HL-60 (cell line): ENCODE data around the gene PIK3C3.

Source experiments
- DNase-seq, 2 experiments: peaks; one replicate each; pipeline ENCODE4 v3.0.0-alpha.2; 2010 to 2020; ENCODE audit warnings: low read depth in 1 of 2, low spot score in 1 of 2
- H3K27ac ChIP-seq: fragments of 250-450 bp; sonication (Bioruptor Pico); replicated peaks from 2 replicates; pipeline ENCODE4 v1.5.1; 2020; ENCODE audit warnings: mild to moderate bottlenecking, moderate library complexity
- H3K27me3 ChIP-seq: fragments of 250-450 bp; sonication (Bioruptor Pico); 2 replicates; pipeline ENCODE4 v1.5.1; 2021; ENCODE audit warnings: mild to moderate bottlenecking, moderate library complexity; ENCODE audit not compliant: insufficient read depth, poor library complexity, severe bottlenecking
- H3K4me3 ChIP-seq: replicated peaks from 2 replicates; pipeline ENCODE4 v1.5.1; 2011; ENCODE audit warnings: mild to moderate bottlenecking, control low read depth, low read length; ENCODE audit not compliant: insufficient read depth
- CTCF ChIP-seq: IDR thresholded peaks from one replicate; pipeline ENCODE4 v1.5.1; 2011; ENCODE audit warnings: low read length, control low read depth, inconsistent platforms; ENCODE audit not compliant: insufficient read depth
- GABPA ChIP-seq: IDR thresholded peaks from 2 replicates; pipeline ENCODE4 v1.6.1; 2012; ENCODE audit warnings: low read depth
- POLR2AphosphoS5 ChIP-seq: IDR thresholded peaks from 2 replicates; pipeline ENCODE4 v1.6.1; 2012; ENCODE audit warnings: low read depth
- REST ChIP-seq: IDR thresholded peaks from 2 replicates; pipeline ENCODE4 v1.6.1; 2012; ENCODE audit warnings: low read depth; ENCODE audit not compliant: insufficient replicate concordance
- SPI1 ChIP-seq: IDR thresholded peaks from 2 replicates; pipeline ENCODE4 v1.6.1; 2012; ENCODE audit warnings: low read depth, mild to moderate bottlenecking, borderline replicate concordance

The PIK3C3 gene

GRCh38 chr18:42113529-42114191, 158.6 kb downstream of the PIK3C3 start:
- no peak overlapping the region for H3K4me3 ChIP-seq
- peak; percentile 63 to 76 for DNase-seq
- H3K27ac ChIP-seq = peak overlapping the region; percentile 73

GRCh38 chr18:42114310-42114943, 159.4 kb downstream of the PIK3C3 start:
- peak overlapping the region; percentile 73 for H3K27ac ChIP-seq
- peaks cover under 1% of the 10 kb centered on the region for H3K27me3 ChIP-seq

More at GRCh38 chr18:42113529-42114191, 158.6 kb downstream of the PIK3C3 start:
- peak; percentile 31; the same call in 1 of the 2 replicates for TF ChIP-seq POLR2AphosphoS5
- no peak for TF ChIP-seq GABPA
- TF ChIP-seq CTCF = no peak
- no peak for TF ChIP-seq REST
- TF ChIP-seq SPI1 = peak; percentile 94
- H3K27me3 ChIP-seq = no peaks in the 10 kb centered on the region

GRCh38 chr18:42126586-42126985, 171.6 kb downstream of the PIK3C3 start:
- no peak for DNase-seq
- no peak overlapping the region for H3K4me3 ChIP-seq
- no peaks in the 10 kb centered on the region for H3K27me3 ChIP-seq
- no peak overlapping the region for H3K27ac ChIP-seq
- no peak for TF ChIP-seq CTCF
- no peak for TF ChIP-seq SPI1
- TF ChIP-seq GABPA = no peak
- no peak for TF ChIP-seq REST

More at GRCh38 chr18:42114310-42114943, 159.4 kb downstream of the PIK3C3 start:
- TF ChIP-seq CTCF (peak; percentile 69), POLR2AphosphoS5 (no peak)
- H3K4me3 ChIP-seq = no peak overlapping the region
- peak; percentile 24 to 78 for DNase-seq
